ENCODE results near the gene HIP1.

The HIP1 gene

DNA sequence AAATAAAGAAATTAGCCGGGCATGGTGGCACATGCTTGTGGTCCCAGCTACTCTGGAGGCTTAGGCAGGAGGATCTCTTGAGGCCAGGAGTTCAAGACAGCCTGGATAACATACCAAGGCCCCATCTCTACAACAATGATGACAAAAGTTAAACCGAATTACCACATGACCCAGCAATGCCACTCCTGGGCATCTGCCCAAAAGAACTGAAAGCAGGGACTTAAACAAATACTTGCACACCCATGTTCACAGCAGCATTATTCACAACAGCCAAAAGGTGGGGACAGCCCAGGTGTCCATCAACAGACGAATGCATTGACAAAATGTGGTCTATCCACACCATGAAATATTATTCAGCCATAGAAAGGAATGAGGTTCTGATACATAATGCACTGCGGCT is 83.9 kb downstream of the HIP1 start:
- H3K79me2 ChIP-seq (ENCODE audit: insufficient read depth, low read depth) = no peaks in the 10 kb centered on the region
- H3K9ac ChIP-seq = no peak overlapping the region
- no peak overlapping the region for H2AFZ ChIP-seq (ENCODE audit: low read depth)
- no peak overlapping the region for H3K4me3 ChIP-seq (IDR thresholded peaks at IDR 0.05; ENCODE audit: insufficient read depth, low read depth, low read length)
- no peaks in the 10 kb centered on the region for H3K27me3 ChIP-seq (ENCODE audit: insufficient read depth, low read depth)
- TF ChIP-seq, protein P1, sequence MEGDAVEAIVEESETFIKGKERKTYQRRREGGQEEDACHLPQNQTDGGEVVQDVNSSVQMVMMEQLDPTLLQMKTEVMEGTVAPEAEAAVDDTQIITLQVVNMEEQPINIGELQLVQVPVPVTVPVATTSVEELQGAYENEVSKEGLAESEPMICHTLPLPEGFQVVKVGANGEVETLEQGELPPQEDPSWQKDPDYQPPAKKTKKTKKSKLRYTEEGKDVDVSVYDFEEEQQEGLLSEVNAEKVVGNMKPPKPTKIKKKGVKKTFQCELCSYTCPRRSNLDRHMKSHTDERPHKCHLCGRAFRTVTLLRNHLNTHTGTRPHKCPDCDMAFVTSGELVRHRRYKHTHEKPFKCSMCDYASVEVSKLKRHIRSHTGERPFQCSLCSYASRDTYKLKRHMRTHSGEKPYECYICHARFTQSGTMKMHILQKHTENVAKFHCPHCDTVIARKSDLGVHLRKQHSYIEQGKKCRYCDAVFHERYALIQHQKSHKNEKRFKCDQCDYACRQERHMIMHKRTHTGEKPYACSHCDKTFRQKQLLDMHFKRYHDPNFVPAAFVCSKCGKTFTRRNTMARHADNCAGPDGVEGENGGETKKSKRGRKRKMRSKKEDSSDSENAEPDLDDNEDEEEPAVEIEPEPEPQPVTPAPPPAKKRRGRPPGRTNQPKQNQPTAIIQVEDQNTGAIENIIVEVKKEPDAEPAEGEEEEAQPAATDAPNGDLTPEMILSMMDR (conservative IDR thresholded peaks at IDR 0.05; ENCODE audit: low read depth, low read length) = no peak
- H3K27ac ChIP-seq = no peak overlapping the region
- H3K4me2 ChIP-seq = no peak overlapping the region
- no peaks in the 10 kb centered on the region for H4K20me1 ChIP-seq (ENCODE audit: insufficient read depth)
- no peaks in the 10 kb centered on the region for H3K36me3 ChIP-seq (ENCODE audit: insufficient read depth)
- peaks cover 16% of the 10 kb centered on the region for H3K4me1 ChIP-seq (ENCODE audit: low read depth, poor library complexity, severe bottlenecking)

DNA sequence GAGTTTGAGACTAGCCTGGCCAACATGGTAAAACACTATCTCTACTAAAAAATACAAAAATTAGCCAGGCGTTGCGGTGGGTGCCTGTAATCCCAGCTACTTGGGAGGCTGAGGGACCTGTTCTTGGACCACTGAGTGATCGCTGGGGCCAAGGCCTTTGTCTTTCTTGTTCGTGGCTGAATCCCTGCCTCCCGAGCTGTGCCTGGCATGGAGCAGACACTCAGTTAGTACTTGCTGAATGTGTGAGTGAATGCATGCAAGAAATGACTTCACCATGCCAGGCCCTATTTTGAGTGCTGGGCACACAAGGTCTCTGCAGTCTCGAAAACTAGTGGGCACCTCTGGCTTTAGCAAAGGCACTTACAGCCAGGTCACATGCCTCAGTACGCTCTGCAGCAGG is 85.1 kb downstream of the HIP1 start:
- no peaks in the 10 kb centered on the region for H4K20me1 ChIP-seq (ENCODE audit: insufficient read depth)
- peaks cover 16% of the 10 kb centered on the region for H3K4me1 ChIP-seq (ENCODE audit: low read depth, poor library complexity, severe bottlenecking)
- no peaks in the 10 kb centered on the region for H3K79me2 ChIP-seq (ENCODE audit: insufficient read depth, low read depth)
- no peak overlapping the region for H3K4me3 ChIP-seq (IDR thresholded peaks at IDR 0.05; ENCODE audit: insufficient read depth, low read depth, low read length)
- H3K27me3 ChIP-seq (ENCODE audit: insufficient read depth, low read depth) = no peaks in the 10 kb centered on the region
- no peak overlapping the region for H3K27ac ChIP-seq
- H3K4me2 ChIP-seq = no peak overlapping the region
- no peak overlapping the region for H3K9ac ChIP-seq
- TF ChIP-seq, protein P1 (conservative IDR thresholded peaks at IDR 0.05; ENCODE audit: low read depth, low read length) = no peak
- no peaks in the 10 kb centered on the region for H3K36me3 ChIP-seq (ENCODE audit: insufficient read depth)
- no peak overlapping the region for H2AFZ ChIP-seq (ENCODE audit: low read depth)

- no peak overlapping the region for H3K9ac ChIP-seq
- no peaks in the 10 kb centered on the region for H3K36me3 ChIP-seq (ENCODE audit: insufficient read depth)
- no peaks in the 10 kb centered on the region for H3K79me2 ChIP-seq (ENCODE audit: insufficient read depth, low read depth)
- H3K4me3 ChIP-seq (IDR thresholded peaks at IDR 0.05; ENCODE audit: insufficient read depth, low read depth, low read length) = no peak overlapping the region
- peaks cover 16% of the 10 kb centered on the region for H3K4me1 ChIP-seq (ENCODE audit: low read depth, poor library complexity, severe bottlenecking)
- no peak overlapping the region for H3K27ac ChIP-seq
- H3K4me2 ChIP-seq = no peak overlapping the region
- H3K27me3 ChIP-seq (ENCODE audit: insufficient read depth, low read depth) = no peaks in the 10 kb centered on the region
- TF ChIP-seq, protein P1 (conservative IDR thresholded peaks at IDR 0.05; ENCODE audit: low read depth, low read length) = no peak
- no peak overlapping the region for H2AFZ ChIP-seq (ENCODE audit: low read depth)
- no peaks in the 10 kb centered on the region for H4K20me1 ChIP-seq (ENCODE audit: insufficient read depth)
Measured at GRCh38 chr7:75652788-75653187, 86.0 kb downstream of the HIP1 start.

GRCh38 chr7:75650681-75651080 is 88.1 kb downstream of the HIP1 start:
- Histone ChIP-seq H4K20me1 (ENCODE audit: insufficient read depth) (no peaks in the 10 kb centered on the region), H3K27me3 (ENCODE audit: insufficient read depth, low read depth) (no peaks in the 10 kb centered on the region), H3K4me2 (no peak overlapping the region), H2AFZ (ENCODE audit: low read depth) (no peak overlapping the region), H3K27ac (no peak overlapping the region), H3K36me3 (ENCODE audit: insufficient read depth) (no peaks in the 10 kb centered on the region), H3K79me2 (ENCODE audit: insufficient read depth, low read depth) (no peaks in the 10 kb centered on the region), H3K4me1 (ENCODE audit: low read depth, poor library complexity, severe bottlenecking) (peaks cover 12% of the 10 kb centered on the region), H3K4me3 (IDR thresholded peaks at IDR 0.05; ENCODE audit: insufficient read depth, low read depth, low read length) (no peak overlapping the region), H3K9ac (no peak overlapping the region)
- TF ChIP-seq, protein P1 (conservative IDR thresholded peaks at IDR 0.05; ENCODE audit: low read depth, low read length) = no peak

Data from KMS-11 (cell line).